ENCODE data around the gene BCAR3.
"Not testable (repeated sequence)": the region's sequence is repeated elsewhere in the genome, so short reads cannot be mapped to it uniquely, and the experiment has no call there.

Gene BCAR3

GRCh38 chr1:93659822-93660503 lies 21.7 kb downstream of the BCAR3 start:
- no peak overlapping the region for H3K27ac Mint-ChIP-seq
- no peaks in the 10 kb centered on the region for H3K36me3 Mint-ChIP-seq (ENCODE audit: low read depth)
- no peaks in the 10 kb centered on the region for H3K27me3 Mint-ChIP-seq (ENCODE audit: low read depth)
- H3K4me1 Mint-ChIP-seq (ENCODE audit: low read depth) = no peaks in the 10 kb centered on the region
- H3K9me3 Mint-ChIP-seq = no peaks in the 10 kb centered on the region
- H3K4me3 Mint-ChIP-seq = no peak overlapping the region

- no peaks in the 10 kb centered on the region for H3K4me1 Mint-ChIP-seq (ENCODE audit: low read depth)
- no peaks in the 10 kb centered on the region for H3K36me3 Mint-ChIP-seq (ENCODE audit: low read depth)
- no peaks in the 10 kb centered on the region for H3K9me3 Mint-ChIP-seq
- no peaks in the 10 kb centered on the region for H3K27me3 Mint-ChIP-seq (ENCODE audit: low read depth)
- H3K27ac Mint-ChIP-seq = no peak overlapping the region
- H3K4me3 Mint-ChIP-seq = no peak overlapping the region
Measured at GRCh38 chr1:93658188-93658587, 23.4 kb downstream of the BCAR3 start.

GRCh38 chr1:93656491-93656890 lies 25.1 kb downstream of the BCAR3 start:
- no peaks in the 10 kb centered on the region for H3K27me3 Mint-ChIP-seq (ENCODE audit: low read depth)

DNA sequence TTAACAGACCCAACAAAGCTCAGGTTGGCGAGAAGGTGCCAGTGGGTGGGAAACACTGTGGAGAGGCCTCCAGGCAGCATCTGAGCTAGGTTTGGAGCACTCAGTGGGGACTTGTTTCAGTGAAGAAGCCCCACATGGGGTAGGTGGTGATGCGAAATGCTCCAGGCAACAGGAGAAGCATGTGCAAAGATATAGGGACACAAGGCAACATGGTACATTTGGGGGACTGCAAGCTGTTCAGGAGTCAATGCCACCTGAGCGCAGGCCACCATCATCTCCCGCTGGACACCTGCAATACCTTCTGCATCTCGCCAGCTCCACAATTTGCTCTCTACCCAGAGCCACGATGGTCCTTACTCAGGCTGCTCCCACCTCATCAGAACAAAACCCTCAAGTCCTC lies 28.0 kb downstream of the BCAR3 start:
- Mint-ChIP-seq H3K4me1 (ENCODE audit: low read depth) (no peaks in the 10 kb centered on the region), H3K27me3 (ENCODE audit: low read depth) (peaks cover 7% of the 10 kb centered on the region), H3K9me3 (no peaks in the 10 kb centered on the region), H3K4me3 (no peak overlapping the region), H3K27ac (no peak overlapping the region), H3K36me3 (ENCODE audit: low read depth) (no peaks in the 10 kb centered on the region)

More at GRCh38 chr1:93656491-93656890, 25.1 kb downstream of the BCAR3 start:
- Mint-ChIP-seq H3K9me3 (no peaks in the 10 kb centered on the region), H3K4me3 (no peak overlapping the region), H3K36me3 (ENCODE audit: low read depth) (no peaks in the 10 kb centered on the region), H3K27ac (no peak overlapping the region), H3K4me1 (ENCODE audit: low read depth) (no peaks in the 10 kb centered on the region)

DNA sequence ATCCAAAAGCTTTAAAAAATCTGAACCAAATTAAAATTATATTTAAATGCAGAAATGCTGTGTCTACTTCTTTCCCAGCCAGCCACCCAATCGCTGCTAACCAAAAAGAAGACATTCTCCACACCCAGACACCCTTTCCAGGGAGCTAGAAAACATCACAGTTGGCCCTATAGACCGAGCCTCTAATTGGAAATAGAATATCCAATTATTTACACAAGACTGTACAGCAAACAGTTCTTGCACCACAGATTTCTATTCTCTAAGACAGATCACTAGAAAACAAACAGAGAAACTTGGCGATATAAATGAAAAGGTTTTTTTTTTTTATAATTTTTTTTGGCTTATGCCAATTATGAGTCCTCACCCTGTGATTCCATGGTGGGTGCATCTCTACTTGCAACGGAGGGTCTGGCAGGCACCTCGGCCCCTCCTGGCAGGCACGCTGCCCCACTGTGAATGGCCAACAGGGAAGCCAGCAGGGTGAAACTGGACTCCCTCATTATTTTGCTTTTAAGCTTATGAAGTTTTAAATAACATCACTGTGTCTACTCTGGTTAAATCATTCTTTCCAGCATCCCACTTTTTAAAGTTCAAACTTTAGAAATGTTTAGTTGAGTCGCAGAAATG lies 29.2 kb downstream of the BCAR3 start:
- Mint-ChIP-seq H3K27me3 (ENCODE audit: low read depth) (peaks cover 15% of the 10 kb centered on the region), H3K27ac (no peak overlapping the region), H3K4me1 (ENCODE audit: low read depth) (no peaks in the 10 kb centered on the region), H3K4me3 (no peak overlapping the region), H3K36me3 (ENCODE audit: low read depth) (no peaks in the 10 kb centered on the region), H3K9me3 (no peaks in the 10 kb centered on the region)

- Mint-ChIP-seq H3K27ac (no peak overlapping the region), H3K4me3 (no peak overlapping the region), H3K4me1 (ENCODE audit: low read depth) (no peaks in the 10 kb centered on the region), H3K27me3 (ENCODE audit: low read depth) (peaks cover 15% of the 10 kb centered on the region), H3K36me3 (ENCODE audit: low read depth) (no peaks in the 10 kb centered on the region), H3K9me3 (no peaks in the 10 kb centered on the region)
Measured at GRCh38 chr1:93651695-93652094, 29.9 kb downstream of the BCAR3 start.

- not testable (repeated sequence) for H3K4me1 Mint-ChIP-seq (ENCODE audit: low read depth); H3K9me3 Mint-ChIP-seq; H3K27ac Mint-ChIP-seq; H3K36me3 Mint-ChIP-seq (ENCODE audit: low read depth); H3K4me3 Mint-ChIP-seq
- H3K27me3 Mint-ChIP-seq (ENCODE audit: low read depth) = peaks cover 15% of the 10 kb centered on the region
Measured at GRCh38 chr1:93650159-93650558, 31.5 kb downstream of the BCAR3 start.

DNA sequence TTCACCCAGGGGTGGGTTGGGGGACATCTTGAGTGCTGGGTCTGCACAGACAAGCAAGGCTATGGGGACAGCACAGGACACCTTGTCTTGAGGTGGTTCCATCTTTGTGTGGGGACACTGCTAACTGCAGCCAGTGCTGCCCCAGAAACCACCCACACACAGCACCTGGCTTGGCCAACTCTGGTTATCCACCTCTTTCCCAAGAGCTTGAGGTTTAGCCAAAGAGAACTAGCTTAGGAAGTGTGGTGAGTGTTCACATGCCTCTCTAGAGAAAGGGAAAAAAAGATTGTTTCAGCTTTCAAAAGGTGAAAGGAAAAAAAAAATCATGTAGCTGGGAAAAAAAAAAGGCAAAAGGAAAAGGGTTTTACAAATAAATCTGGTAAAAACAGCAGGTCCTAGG lies 32.4 kb downstream of the BCAR3 start:
- peaks cover 15% of the 10 kb centered on the region for H3K27me3 Mint-ChIP-seq (ENCODE audit: low read depth)
- no peak overlapping the region for H3K27ac Mint-ChIP-seq
- H3K4me1 Mint-ChIP-seq (ENCODE audit: low read depth) = no peaks in the 10 kb centered on the region

DNA sequence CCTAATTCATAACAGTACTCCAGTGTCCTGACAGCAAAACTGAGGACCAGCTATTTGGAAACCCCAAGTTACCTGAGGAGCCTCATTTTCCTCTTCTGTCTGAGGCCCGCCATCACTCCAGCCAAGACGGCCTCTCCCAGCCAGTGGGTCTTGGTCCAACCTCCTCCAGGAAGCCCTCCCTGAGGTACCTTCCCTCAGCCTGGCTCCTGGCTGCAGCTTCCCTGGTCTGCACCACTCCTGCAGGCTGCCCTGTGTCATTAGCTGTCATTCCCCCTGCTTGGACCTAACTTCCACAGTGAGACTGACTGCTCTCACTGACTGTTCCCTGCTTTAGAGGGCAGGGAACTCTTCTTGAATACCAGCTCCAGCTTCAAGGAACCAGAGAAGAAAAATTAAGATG lies 33.0 kb downstream of the BCAR3 start:
- H3K4me3 Mint-ChIP-seq = no peak overlapping the region
- peaks cover 19% of the 10 kb centered on the region for H3K27me3 Mint-ChIP-seq (ENCODE audit: low read depth)
- no peaks in the 10 kb centered on the region for H3K4me1 Mint-ChIP-seq (ENCODE audit: low read depth)
- H3K27ac Mint-ChIP-seq = no peak overlapping the region
- H3K9me3 Mint-ChIP-seq = no peaks in the 10 kb centered on the region
- H3K36me3 Mint-ChIP-seq (ENCODE audit: low read depth) = no peaks in the 10 kb centered on the region

More for the DNA sequence above, 32.4 kb downstream of the BCAR3 start:
- Mint-ChIP-seq H3K4me3 (no peak overlapping the region), H3K9me3 (no peaks in the 10 kb centered on the region), H3K36me3 (ENCODE audit: low read depth) (no peaks in the 10 kb centered on the region)

DNA sequence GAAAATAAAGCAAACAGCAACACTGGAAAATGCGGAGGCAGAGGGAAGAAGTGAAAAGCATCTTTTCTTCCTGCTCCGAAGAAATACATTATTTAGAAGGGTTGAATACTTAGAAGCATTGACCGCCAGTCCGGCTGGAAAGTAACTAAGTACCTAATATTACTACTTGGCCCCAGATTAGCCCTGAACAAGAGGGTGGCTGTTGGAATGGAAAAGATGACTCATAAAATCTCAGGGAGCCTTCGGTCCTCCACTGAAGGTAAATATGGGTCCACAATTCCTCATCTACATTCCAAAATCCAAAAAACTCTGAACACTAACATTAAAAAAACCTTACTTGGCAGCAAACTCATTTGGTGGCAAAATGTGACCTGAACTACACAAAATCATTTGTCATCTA lies 40.1 kb downstream of the BCAR3 start:
- no peaks in the 10 kb centered on the region for H3K4me1 Mint-ChIP-seq (ENCODE audit: low read depth)
- no peaks in the 10 kb centered on the region for H3K36me3 Mint-ChIP-seq (ENCODE audit: low read depth)
- H3K9me3 Mint-ChIP-seq = no peaks in the 10 kb centered on the region
- peaks cover 6% of the 10 kb centered on the region for H3K27me3 Mint-ChIP-seq (ENCODE audit: low read depth)
- H3K4me3 Mint-ChIP-seq = no peak overlapping the region
- H3K27ac Mint-ChIP-seq = no peak overlapping the region

GRCh38 chr1:93640656-93641440 lies 40.8 kb downstream of the BCAR3 start:
- H3K4me3 Mint-ChIP-seq = no peak overlapping the region
- H3K36me3 Mint-ChIP-seq (ENCODE audit: low read depth) = no peaks in the 10 kb centered on the region
- H3K27me3 Mint-ChIP-seq (ENCODE audit: low read depth) = peaks cover 6% of the 10 kb centered on the region
- no peak overlapping the region for H3K27ac Mint-ChIP-seq
- no peaks in the 10 kb centered on the region for H3K4me1 Mint-ChIP-seq (ENCODE audit: low read depth)
- no peaks in the 10 kb centered on the region for H3K9me3 Mint-ChIP-seq

GRCh38 chr1:93638981-93639380 lies 42.7 kb downstream of the BCAR3 start:
- no peaks in the 10 kb centered on the region for H3K4me1 Mint-ChIP-seq (ENCODE audit: low read depth)
- H3K4me3 Mint-ChIP-seq = no peak overlapping the region
- H3K27ac Mint-ChIP-seq = no peak overlapping the region
- H3K36me3 Mint-ChIP-seq (ENCODE audit: low read depth) = no peaks in the 10 kb centered on the region
- peaks cover 5% of the 10 kb centered on the region for H3K27me3 Mint-ChIP-seq (ENCODE audit: low read depth)
- H3K9me3 Mint-ChIP-seq = no peaks in the 10 kb centered on the region

DNA sequence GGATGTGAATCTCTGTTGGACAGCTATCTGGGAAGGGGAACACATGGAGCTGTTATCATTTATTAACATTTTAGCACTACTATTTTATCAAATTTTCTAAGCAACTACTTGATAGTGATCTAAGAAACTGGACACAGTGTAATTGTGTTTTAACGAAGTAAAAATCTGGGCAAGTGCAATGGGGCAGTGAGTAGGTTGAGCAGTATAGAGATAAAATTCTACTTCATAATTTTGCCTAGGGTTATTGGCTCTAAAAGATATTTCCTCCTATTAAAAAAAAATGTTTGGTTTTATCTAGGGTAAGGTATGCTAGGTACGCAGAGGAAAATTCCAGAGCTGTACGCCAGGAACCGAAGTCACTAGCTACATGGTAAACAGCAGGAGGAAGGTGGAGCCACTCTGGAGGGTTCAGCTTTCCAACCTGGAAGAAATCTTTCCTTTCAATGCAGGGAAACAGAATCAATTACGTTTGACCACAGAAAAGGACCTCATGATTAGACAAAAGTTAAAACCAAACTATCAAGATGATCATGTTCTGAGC lies 43.3 kb downstream of the BCAR3 start:
- H3K27ac Mint-ChIP-seq = no peak overlapping the region
- H3K27me3 Mint-ChIP-seq (ENCODE audit: low read depth) = no peaks in the 10 kb centered on the region
- no peaks in the 10 kb centered on the region for H3K36me3 Mint-ChIP-seq (ENCODE audit: low read depth)
- no peaks in the 10 kb centered on the region for H3K4me1 Mint-ChIP-seq (ENCODE audit: low read depth)
- no peaks in the 10 kb centered on the region for H3K9me3 Mint-ChIP-seq
- H3K4me3 Mint-ChIP-seq = no peak overlapping the region

- Mint-ChIP-seq H3K9me3 (no peaks in the 10 kb centered on the region), H3K36me3 (ENCODE audit: low read depth) (no peaks in the 10 kb centered on the region), H3K4me3 (no peak overlapping the region), H3K4me1 (ENCODE audit: low read depth) (no peaks in the 10 kb centered on the region), H3K27me3 (ENCODE audit: low read depth) (no peaks in the 10 kb centered on the region), H3K27ac (no peak overlapping the region)
Measured at GRCh38 chr1:93636712-93637111, 44.9 kb downstream of the BCAR3 start.

All from T-helper 1 cell treated with Interleukin-12 subunit alpha and Interleukin-12 subunit beta and Interleukin-4 antibody, amounts not matched to agents 30 μg/mL and 1 μg/mL, for 36 hours (primary cell).